ENCODE data around the gene DAP3.
"Not testable (repeated sequence)": the region's sequence is repeated elsewhere in the genome, so short reads cannot be mapped to it uniquely, and the experiment has no call there.

DNA sequence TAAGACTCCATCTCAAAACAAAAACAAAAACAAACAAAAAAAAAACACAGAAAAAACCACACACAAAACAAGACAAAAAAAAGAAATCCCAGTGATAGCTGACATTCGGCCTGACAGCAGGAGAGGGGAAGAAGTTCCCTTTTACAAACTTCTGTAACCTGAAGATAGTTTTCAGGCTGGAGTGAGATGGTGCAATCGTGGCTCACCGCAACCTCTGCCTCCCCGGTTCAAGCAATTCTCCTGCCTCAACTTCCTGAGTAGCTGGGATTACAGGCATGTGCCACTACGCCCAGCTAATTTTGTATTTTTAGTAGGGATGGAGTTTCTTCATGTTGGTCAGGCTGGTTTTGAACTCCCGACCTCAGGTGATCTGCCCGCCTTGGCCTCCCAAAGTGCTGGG is 75.1 kb downstream of the DAP3 start:
- TF ChIP-seq, protein P1, sequence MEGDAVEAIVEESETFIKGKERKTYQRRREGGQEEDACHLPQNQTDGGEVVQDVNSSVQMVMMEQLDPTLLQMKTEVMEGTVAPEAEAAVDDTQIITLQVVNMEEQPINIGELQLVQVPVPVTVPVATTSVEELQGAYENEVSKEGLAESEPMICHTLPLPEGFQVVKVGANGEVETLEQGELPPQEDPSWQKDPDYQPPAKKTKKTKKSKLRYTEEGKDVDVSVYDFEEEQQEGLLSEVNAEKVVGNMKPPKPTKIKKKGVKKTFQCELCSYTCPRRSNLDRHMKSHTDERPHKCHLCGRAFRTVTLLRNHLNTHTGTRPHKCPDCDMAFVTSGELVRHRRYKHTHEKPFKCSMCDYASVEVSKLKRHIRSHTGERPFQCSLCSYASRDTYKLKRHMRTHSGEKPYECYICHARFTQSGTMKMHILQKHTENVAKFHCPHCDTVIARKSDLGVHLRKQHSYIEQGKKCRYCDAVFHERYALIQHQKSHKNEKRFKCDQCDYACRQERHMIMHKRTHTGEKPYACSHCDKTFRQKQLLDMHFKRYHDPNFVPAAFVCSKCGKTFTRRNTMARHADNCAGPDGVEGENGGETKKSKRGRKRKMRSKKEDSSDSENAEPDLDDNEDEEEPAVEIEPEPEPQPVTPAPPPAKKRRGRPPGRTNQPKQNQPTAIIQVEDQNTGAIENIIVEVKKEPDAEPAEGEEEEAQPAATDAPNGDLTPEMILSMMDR (conservative IDR thresholded peaks at IDR 0.05 in 1 of 2, IDR thresholded peaks at IDR 0.05 in 1 of 2; ENCODE audit: low read depth in 1 of 2, low read length in 2 of 2): not testable (repeated sequence)
- not testable (repeated sequence) for TF ChIP-seq EZH2 (IDR thresholded peaks at IDR 0.05; ENCODE audit: low read length, missing control alignments)
